ENCODE measurements around the gene PDE4B.

PDE4B gene

DNA sequence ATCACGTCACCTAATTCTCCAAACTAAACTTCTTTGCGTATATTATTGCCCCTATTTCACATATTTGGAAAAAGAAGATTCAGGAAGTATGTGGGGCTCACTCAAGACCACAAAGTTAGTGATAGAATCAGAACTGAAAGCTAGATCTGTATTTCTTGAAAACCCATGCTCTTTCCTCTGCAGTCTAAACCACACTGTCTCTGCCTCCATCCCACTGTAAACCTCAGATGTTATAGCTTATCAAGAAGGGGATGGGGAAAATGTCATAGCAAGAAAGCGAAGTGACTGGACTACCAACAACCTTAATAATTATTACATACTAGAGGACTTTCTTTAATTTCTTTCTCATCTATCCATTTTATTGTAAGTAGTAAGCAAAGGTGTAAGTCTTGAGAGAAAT is 483.5 kb downstream of the PDE4B start:
- TF ChIP-seq CTCF (IDR thresholded peaks at IDR 0.05) = no peak

- no peak for TF ChIP-seq CTCF (IDR thresholded peaks at IDR 0.05)
Measured at GRCh38 chr1:66278260-66279021, 485.7 kb downstream of the PDE4B start.

DNA sequence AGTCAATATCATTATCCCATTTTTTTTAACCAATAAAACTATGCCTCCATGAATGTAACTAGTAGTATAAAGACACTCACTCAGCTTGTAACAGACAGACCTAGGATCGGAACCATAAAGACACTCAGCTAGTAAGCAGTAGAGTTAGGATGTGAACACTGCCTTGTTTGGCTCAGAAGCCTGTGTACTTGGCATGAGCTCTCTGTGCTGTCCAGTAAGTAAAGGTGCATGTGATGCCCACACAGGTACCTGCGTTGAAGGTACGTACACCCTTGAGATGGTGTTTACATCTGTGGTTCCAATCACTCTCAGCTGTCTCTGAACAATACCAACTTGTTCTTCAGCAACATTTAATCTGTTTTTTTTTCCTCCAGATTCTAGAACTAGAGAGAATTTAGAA is 489.1 kb downstream of the PDE4B start:
- no peak for TF ChIP-seq CTCF (IDR thresholded peaks at IDR 0.05)

GRCh38 chr1:66282343-66282852 is 489.7 kb downstream of the PDE4B start:
- no peak for TF ChIP-seq CTCF (IDR thresholded peaks at IDR 0.05)

GRCh38 chr1:66282891-66283621 is 490.4 kb downstream of the PDE4B start:
- no peak for TF ChIP-seq CTCF (IDR thresholded peaks at IDR 0.05)

DNA sequence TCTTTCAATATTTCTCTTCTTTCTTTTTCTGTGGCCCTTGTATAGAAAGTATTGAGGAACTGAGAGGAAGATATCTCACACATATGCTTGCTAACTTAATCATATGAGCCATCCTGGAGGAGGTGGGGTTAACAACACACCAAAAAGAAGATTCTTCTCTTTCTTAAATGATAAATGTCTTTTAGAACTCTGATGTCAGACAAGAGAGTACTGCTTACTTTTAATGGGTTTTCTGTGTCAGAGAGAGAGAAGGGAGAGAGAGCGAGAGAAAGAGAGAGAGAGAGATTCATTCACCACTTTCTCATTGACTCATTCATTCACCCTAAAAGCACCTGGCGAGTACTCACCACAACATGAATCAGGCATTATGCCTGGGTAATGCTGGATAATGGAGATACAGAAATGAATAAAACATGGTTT is 490.9 kb downstream of the PDE4B start:
- TF ChIP-seq CTCF (IDR thresholded peaks at IDR 0.05) = no peak

- no peak for TF ChIP-seq CTCF (IDR thresholded peaks at IDR 0.05)
Measured at GRCh38 chr1:66284746-66285145, 492.1 kb downstream of the PDE4B start.

All from LNCAP (cell line).